CD4-positive, alpha-beta memory T cell (primary cell): ENCODE data around the gene TMEM185A. TPM values are rescaled to one million over a fixed set of nuclear protein-coding genes. Genes with fewer than 3 reads are reported as not detected.
"Not testable (repeated sequence)": the region's sequence is repeated elsewhere in the genome, so short reads cannot be mapped to it uniquely, and the experiment has no call there.

Experiments used
- CTCF ChIA-PET: fragments of 350-600 bp; sonication (Branson Sonifier 250); formaldehyde crosslinking; loops from one replicate; lab custom pipeline; 2021; ENCODE audit warnings: inconsistent platforms; ENCODE audit not compliant: partially characterized antibody; lab: Charles Lee
- POLR2A ChIA-PET: fragments of 350-600 bp; sonication (Branson Sonifier 250); formaldehyde crosslinking; loops from one replicate; lab custom pipeline; 2021; ENCODE audit not compliant: partially characterized antibody; lab: Charles Lee
- DNase-seq, 5 donors: peaks; one replicate each; pipeline versions ENCODE4 v3.0.0 to v3.0.0-alpha.2; 2020 to 2022; ENCODE audit warnings: mixed read lengths in 1 of 5
- H3K27ac ChIP-seq: one replicate; pipeline ENCODE4 v1.7.0; 2013; ENCODE audit warnings: low read depth, low read length
- H3K27me3 ChIP-seq: 2 replicates; pipeline ENCODE4 v1.7.0; 2013; ENCODE audit warnings: mild to moderate bottlenecking, low read length, moderate library complexity; ENCODE audit not compliant: insufficient read depth
- H3K36me3 ChIP-seq: 2 replicates; pipeline ENCODE4 v1.7.0; 2013; ENCODE audit warnings: mild to moderate bottlenecking, low read length, moderate library complexity; ENCODE audit not compliant: insufficient read depth
- H3K4me1 ChIP-seq: 2 replicates; pipeline ENCODE4 v1.7.0; 2013; ENCODE audit warnings: mild to moderate bottlenecking, low read length, moderate library complexity; ENCODE audit not compliant: insufficient read depth
- H3K4me3 ChIP-seq, 2 donors: one replicate each; pipeline ENCODE4 v1.7.0; 2013; ENCODE audit warnings: low read length in 2 of 2, mild to moderate bottlenecking in 1 of 2
- H3K9me3 ChIP-seq, 2 donors: one replicate each; pipeline ENCODE4 v1.7.0; 2013; ENCODE audit warnings: low read length in 2 of 2, control low read depth in 1 of 2; ENCODE audit not compliant: control insufficient read depth in 1 of 2
- H3K27ac Mint-ChIP-seq, 7 donors: one replicate each; pipeline ENCODE4 v1.8.0; 2020 to 2021; ENCODE audit warnings: mixed read lengths in 7 of 7, mild to moderate bottlenecking in 6 of 7, inconsistent platforms in 3 of 7, moderate library complexity in 3 of 7
- H3K27me3 Mint-ChIP-seq, 2 donors: one replicate each; pipeline ENCODE4 v1.8.0; 2020 to 2021; ENCODE audit warnings: mixed read lengths in 2 of 2
- H3K36me3 Mint-ChIP-seq, 2 donors: one replicate each; pipeline ENCODE4 v1.8.0; 2020 to 2021; ENCODE audit warnings: mixed read lengths in 2 of 2, inconsistent platforms in 1 of 2, mild to moderate bottlenecking in 1 of 2
- H3K4me1 Mint-ChIP-seq, 4 donors: one replicate each; pipeline ENCODE4 v1.8.0; 2020 to 2021; ENCODE audit warnings: mixed read lengths in 4 of 4, mild to moderate bottlenecking in 1 of 4
- H3K4me3 Mint-ChIP-seq, 8 donors: one replicate each; pipeline ENCODE4 v1.8.0; 2020 to 2021; ENCODE audit warnings: mixed read lengths in 8 of 8, mild to moderate bottlenecking in 7 of 8, moderate library complexity in 6 of 8, inconsistent platforms in 3 of 8
- H3K9me3 Mint-ChIP-seq, 8 donors: one replicate each; pipeline ENCODE4 v1.8.0; 2020 to 2021; ENCODE audit warnings: mixed read lengths in 8 of 8, mild to moderate bottlenecking in 5 of 8, inconsistent platforms in 3 of 8, moderate library complexity in 1 of 8
- intact Hi-C: fragments of 100-400 bp; cut with micrococcal nuclease; formaldehyde crosslinking; loops from one replicate; pipeline ENCODE4 v1.15.1; 2023
- polyA plus RNA-seq, 2 donors: library from polyadenylated mRNA; unstranded; fragments of 300-500 nt; fragmentation: Illumina TruSeq; gene quantifications; one replicate each; pipeline ENCODE4 v1.2.3, GENCODE V29; 2021
- total RNA-seq, 2 experiments: library from RNA; stranded (reverse); gene quantifications; one replicate each; pipeline ENCODE4 v1.2.3, GENCODE V29; 2021

TMEM185A gene
- total RNA-seq: 10 to 100 TPM; 25.6 to 27.6 TPM
- polyA plus RNA-seq: 10 to 100 TPM; 13.9 to 17.9 TPM

- peaks cover 22 to 46% (median 34%) of the 10 kb centered on the region in 4 donors for H3K4me1 Mint-ChIP-seq
- Histone ChIP-seq H3K9me3 (no peaks in the 10 kb centered on the region), H3K27me3 (no peaks in the 10 kb centered on the region), H3K4me1 (peaks cover 37% of the 10 kb centered on the region), H3K4me3 (peak within 1 kb of the TSS; percentile 57 to 65), H3K36me3 (no peaks in the 10 kb centered on the region), H3K27ac (peak within 1 kb of the TSS; percentile 49)
- H3K36me3 Mint-ChIP-seq: peaks cover 0 to 1% of the 10 kb centered on the region in 2 donors
- ChIA-PET POLR2A (no interaction called here), CTCF (no interaction called here)
- peak within 1 kb of the TSS; percentile 83 to 95 (median 89) for H3K27ac Mint-ChIP-seq
- peak within 1 kb of the TSS; percentile 89 to 95 (median 92) for H3K4me3 Mint-ChIP-seq
- H3K9me3 Mint-ChIP-seq: no peaks in the 10 kb centered on the region
- intact Hi-C loops: loop anchor here (5.0 kb wide), 2 partner anchors 119 to 1766 kb away; partner anchors contain the start of gene VMA21
- H3K27me3 Mint-ChIP-seq: peaks cover 2 to 4% of the 10 kb centered on the region in 2 donors
- peak; percentile 70 to 78 (median 75) for DNase-seq
Observed at GRCh38 chrX:149631234-149632165, at the start of gene TMEM185A. Gene TMEM185A (minus strand): TSS chrX:149631792. CDS start chrX:149631580, 212 bp downstream.

GRCh38 chrX:149681182-149681581 is 49.6 kb upstream of the TMEM185A start:
- Histone ChIP-seq H3K4me1 (no peaks in the 10 kb centered on the region), H3K4me3 (no peak overlapping the region), H3K27ac (no peak overlapping the region), H3K36me3 (no peaks in the 10 kb centered on the region), H3K9me3 (no peaks in the 10 kb centered on the region), H3K27me3 (no peaks in the 10 kb centered on the region)
- DNase-seq: no peak
- POLR2A ChIA-PET: no interaction called here
- Mint-ChIP-seq H3K9me3 (no peaks in the 10 kb centered on the region), H3K4me1 (no peaks in the 10 kb centered on the region), H3K27ac (no peak overlapping the region), H3K36me3 (no peaks in the 10 kb centered on the region), H3K27me3 (no peaks in the 10 kb centered on the region), H3K4me3 (no peak overlapping the region)
- CTCF ChIA-PET: no interaction called here
- intact Hi-C loops: no loop called here

GRCh38 chrX:149679164-149679678 is 47.6 kb upstream of the TMEM185A start:
- not testable (repeated sequence) for H3K9me3 Mint-ChIP-seq

GRCh38 chrX:149675554-149675953 is 44.0 kb upstream of the TMEM185A start:
- H3K4me3 ChIP-seq, H3K9me3 Mint-ChIP-seq, H3K36me3 ChIP-seq, H3K27ac ChIP-seq, H3K4me3 Mint-ChIP-seq, intact Hi-C loops, H3K4me1 ChIP-seq, H3K36me3 Mint-ChIP-seq, H3K9me3 ChIP-seq, H3K27ac Mint-ChIP-seq, H3K27me3 ChIP-seq, H3K4me1 Mint-ChIP-seq, H3K27me3 Mint-ChIP-seq, POLR2A ChIA-PET, CTCF ChIA-PET, DNase-seq: not testable (repeated sequence)

More at GRCh38 chrX:149679164-149679678, 47.6 kb upstream of the TMEM185A start:
- H3K4me3 ChIP-seq, DNase-seq, H3K27me3 ChIP-seq, H3K36me3 ChIP-seq, H3K4me3 Mint-ChIP-seq, POLR2A ChIA-PET, H3K9me3 ChIP-seq, H3K27me3 Mint-ChIP-seq, H3K4me1 ChIP-seq, intact Hi-C loops, H3K36me3 Mint-ChIP-seq, H3K27ac ChIP-seq, CTCF ChIA-PET, H3K27ac Mint-ChIP-seq, H3K4me1 Mint-ChIP-seq: not testable (repeated sequence)

- H3K4me3 Mint-ChIP-seq, intact Hi-C loops, H3K4me3 ChIP-seq, H3K4me1 Mint-ChIP-seq, H3K27me3 ChIP-seq, H3K36me3 ChIP-seq, H3K27me3 Mint-ChIP-seq, H3K27ac ChIP-seq, CTCF ChIA-PET, H3K36me3 Mint-ChIP-seq, DNase-seq, H3K9me3 ChIP-seq, H3K4me1 ChIP-seq, POLR2A ChIA-PET, H3K27ac Mint-ChIP-seq, H3K9me3 Mint-ChIP-seq: not testable (repeated sequence)
Observed at GRCh38 chrX:149675088-149675487, 43.5 kb upstream of the TMEM185A start.

- H3K9me3 Mint-ChIP-seq, H3K4me3 ChIP-seq, DNase-seq, H3K27ac Mint-ChIP-seq, POLR2A ChIA-PET, H3K36me3 ChIP-seq, H3K27ac ChIP-seq, H3K27me3 Mint-ChIP-seq, H3K36me3 Mint-ChIP-seq, intact Hi-C loops, H3K27me3 ChIP-seq, H3K4me3 Mint-ChIP-seq, H3K9me3 ChIP-seq, H3K4me1 ChIP-seq, CTCF ChIA-PET, H3K4me1 Mint-ChIP-seq: not testable (repeated sequence)
Observed at GRCh38 chrX:149660613-149661012, 29.0 kb upstream of the TMEM185A start.

GRCh38 chrX:149656260-149656884 is 24.8 kb upstream of the TMEM185A start:
- DNase-seq, POLR2A ChIA-PET, H3K27me3 ChIP-seq, H3K27ac ChIP-seq, H3K4me3 ChIP-seq, intact Hi-C loops, CTCF ChIA-PET, H3K9me3 Mint-ChIP-seq, H3K9me3 ChIP-seq, H3K27me3 Mint-ChIP-seq, H3K36me3 ChIP-seq, H3K4me3 Mint-ChIP-seq, H3K4me1 Mint-ChIP-seq, H3K36me3 Mint-ChIP-seq, H3K4me1 ChIP-seq, H3K27ac Mint-ChIP-seq: not testable (repeated sequence)
